HG02943 (cell line): ENCODE results near the gene TRIM41.
"Not testable (repeated sequence)": the region's sequence is repeated elsewhere in the genome, so short reads cannot be mapped to it uniquely, and the experiment has no call there.

ENCODE experiments used
- ATAC-seq: cut with Tn5 transposase; IDR thresholded peaks from one replicate; pipeline ENCODE4 v1.9.1; 2021; ENCODE audit warnings: mild to moderate bottlenecking, low read depth, moderate library complexity; ENCODE audit not compliant: unreplicated experiment

Gene TRIM41

GRCh38 chr5:181281077-181281983 is 58.2 kb downstream of the TRIM41 start:
- no peak for ATAC-seq

GRCh38 chr5:181281984-181282316 is 58.9 kb downstream of the TRIM41 start:
- no peak for ATAC-seq

GRCh38 chr5:181282415-181282814 is 59.3 kb downstream of the TRIM41 start:
- ATAC-seq = not testable (repeated sequence)

GRCh38 chr5:181282874-181283273 is 59.8 kb downstream of the TRIM41 start:
- no peak for ATAC-seq

GRCh38 chr5:181283347-181283746 is 60.3 kb downstream of the TRIM41 start:
- no peak for ATAC-seq

- ATAC-seq = not testable (repeated sequence)
Measured at GRCh38 chr5:181283841-181284755, 61.0 kb downstream of the TRIM41 start.
